Skeletal muscle cell (primary cell): Measurements from ENCODE around the gene MCM9.

Experiments used
- DNase-seq: peaks from one replicate; pipeline ENCODE4 v3.0.0-alpha.2; 2010; ENCODE audit warnings: low read depth
- H3K4me3 ChIP-seq: 2 replicates; pipeline ENCODE4 v1.5.1; 2011; ENCODE audit warnings: low read depth, mild to moderate bottlenecking, control low read depth, low read length, moderate library complexity

MCM9 gene

GRCh38 chr6:118935331-118935668 is 341 bp upstream of the MCM9 start:
- peak overlapping the region; percentile 89 for H3K4me3 ChIP-seq
- no peak for DNase-seq

GRCh38 chr6:118933855-118934460 is 1.0 kb downstream of the MCM9 start:
- H3K4me3 ChIP-seq = peak overlapping the region; percentile 89
- DNase-seq = no peak

- no peak overlapping the region for H3K4me3 ChIP-seq
- no peak for DNase-seq
Measured at GRCh38 chr6:118932421-118932820, 2.5 kb downstream of the MCM9 start.

GRCh38 chr6:118931436-118931835 is 3.5 kb downstream of the MCM9 start:
- H3K4me3 ChIP-seq = no peak overlapping the region

GRCh38 chr6:118930680-118931079 is 4.3 kb downstream of the MCM9 start:
- no peak for DNase-seq

More at GRCh38 chr6:118931436-118931835, 3.5 kb downstream of the MCM9 start:
- DNase-seq = no peak

GRCh38 chr6:118923035-118923434 is 11.9 kb downstream of the MCM9 start:
- no peak overlapping the region for H3K4me3 ChIP-seq
- DNase-seq = no peak

More at GRCh38 chr6:118930680-118931079, 4.3 kb downstream of the MCM9 start:
- no peak overlapping the region for H3K4me3 ChIP-seq

GRCh38 chr6:118921084-118921483 is 13.9 kb downstream of the MCM9 start:
- H3K4me3 ChIP-seq = no peak overlapping the region
- no peak for DNase-seq

- no peak overlapping the region for H3K4me3 ChIP-seq
- DNase-seq = no peak
Measured at GRCh38 chr6:118918329-118918725, 16.6 kb downstream of the MCM9 start.

DNA sequence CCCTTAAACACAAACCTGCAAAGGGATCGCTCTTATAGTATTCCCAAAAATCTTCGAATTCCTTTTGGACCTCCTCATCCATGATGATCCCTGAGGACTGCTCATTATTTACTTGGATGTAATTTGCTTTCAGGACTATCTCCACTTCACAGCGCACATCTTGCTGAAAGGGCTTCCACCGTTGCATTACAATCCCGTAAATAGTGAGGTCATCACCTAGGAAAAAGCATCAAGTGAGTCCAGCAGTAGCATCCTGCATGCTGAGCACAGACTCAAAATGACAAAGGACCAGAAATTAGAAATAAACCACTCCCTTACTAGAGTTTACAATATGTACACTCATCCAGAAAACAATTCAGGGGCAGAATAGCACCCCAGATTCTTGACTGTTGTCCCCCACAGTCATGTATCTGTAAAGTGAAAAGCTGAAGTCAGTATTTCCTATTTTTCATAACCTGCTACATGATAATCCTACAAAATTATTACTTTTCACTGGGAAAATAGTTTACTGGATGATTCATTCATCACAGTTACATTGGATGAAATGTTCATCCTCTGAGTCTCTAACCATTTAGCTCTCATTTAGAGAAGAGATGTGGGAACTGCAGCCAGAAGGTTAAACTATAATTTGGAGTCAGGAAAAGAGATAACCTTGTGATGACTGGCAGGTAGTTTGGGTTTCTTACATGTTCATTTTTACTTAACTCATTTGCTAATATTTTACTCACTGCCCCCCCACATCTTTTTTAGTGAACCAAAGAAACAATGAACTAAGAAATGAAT is 17.2 kb downstream of the MCM9 start:
- DNase-seq = no peak
- H3K4me3 ChIP-seq = no peak overlapping the region

DNA sequence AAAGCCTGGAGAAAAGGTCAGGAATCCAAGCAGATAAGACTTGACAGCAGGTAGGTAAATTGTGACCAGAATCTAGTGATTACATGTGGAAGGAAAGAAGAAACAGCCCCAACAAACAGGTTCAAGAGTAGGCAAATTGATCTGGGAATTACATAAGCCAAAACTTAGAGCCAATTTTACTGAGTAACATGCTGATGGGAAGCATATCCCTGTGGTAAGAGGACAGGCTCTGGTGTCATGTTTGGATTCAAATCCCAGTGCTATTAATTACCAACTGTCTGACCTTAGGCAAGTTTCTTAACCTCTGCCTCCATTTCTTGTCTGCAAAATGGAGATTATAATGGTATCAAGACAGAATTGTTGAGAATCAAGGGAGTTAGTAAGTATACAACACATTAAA is 20.4 kb downstream of the MCM9 start:
- no peak overlapping the region for H3K4me3 ChIP-seq
- DNase-seq = no peak

- no peak overlapping the region for H3K4me3 ChIP-seq
- DNase-seq = no peak
Measured at GRCh38 chr6:118913161-118913560, 21.8 kb downstream of the MCM9 start.

DNA sequence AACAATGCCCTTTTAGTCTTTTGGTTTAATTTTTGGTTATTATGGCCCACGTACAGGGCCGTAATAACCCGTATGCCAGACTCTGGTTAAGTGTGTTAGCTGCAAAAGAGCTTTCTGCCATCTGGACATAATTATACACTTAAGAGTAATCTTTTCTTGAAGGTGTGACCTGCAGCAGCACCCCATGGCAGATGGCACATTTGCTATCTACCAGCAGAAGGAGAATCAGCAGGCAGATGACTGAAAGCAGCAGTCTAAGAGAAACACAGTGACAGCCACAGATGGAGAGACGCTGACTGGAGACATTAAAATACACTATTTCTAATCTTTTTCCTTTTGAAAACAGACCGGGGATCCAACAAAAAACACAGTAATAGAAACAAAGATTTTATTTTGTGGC is 22.3 kb downstream of the MCM9 start:
- no peak for DNase-seq
- H3K4me3 ChIP-seq = no peak overlapping the region

- DNase-seq = no peak
- no peak overlapping the region for H3K4me3 ChIP-seq
Measured at GRCh38 chr6:118908441-118908840, 26.5 kb downstream of the MCM9 start.

DNA sequence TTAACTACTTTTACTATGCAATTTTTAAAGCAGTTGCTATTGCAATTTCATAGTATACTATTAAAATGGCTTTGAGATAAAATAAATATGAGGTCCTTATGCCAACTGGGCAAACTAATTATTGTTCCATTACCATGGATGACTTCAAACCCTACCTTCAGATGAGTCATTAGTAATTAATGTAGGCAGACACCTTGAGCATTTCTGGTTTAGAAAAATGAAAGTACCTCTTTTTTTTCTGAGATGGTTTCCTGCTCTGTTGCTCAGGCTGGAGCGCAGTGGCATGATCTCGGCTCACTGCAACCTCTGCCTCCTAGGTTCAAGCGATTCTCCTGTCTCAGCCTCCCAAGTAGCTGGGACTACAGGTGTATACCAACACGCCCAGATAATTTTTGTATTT is 29.1 kb downstream of the MCM9 start:
- no peak overlapping the region for H3K4me3 ChIP-seq
- no peak for DNase-seq

- no peak for DNase-seq
- H3K4me3 ChIP-seq = no peak overlapping the region
Measured at GRCh38 chr6:118905084-118905483, 29.9 kb downstream of the MCM9 start.

- H3K4me3 ChIP-seq = no peak overlapping the region
- no peak for DNase-seq
Measured at GRCh38 chr6:118903691-118904090, 31.3 kb downstream of the MCM9 start.

- DNase-seq = no peak
- H3K4me3 ChIP-seq = no peak overlapping the region
Measured at GRCh38 chr6:118903138-118903537, 31.8 kb downstream of the MCM9 start.

- no peak overlapping the region for H3K4me3 ChIP-seq
- DNase-seq = no peak
Measured at GRCh38 chr6:118902726-118903125, 32.2 kb downstream of the MCM9 start.

DNA sequence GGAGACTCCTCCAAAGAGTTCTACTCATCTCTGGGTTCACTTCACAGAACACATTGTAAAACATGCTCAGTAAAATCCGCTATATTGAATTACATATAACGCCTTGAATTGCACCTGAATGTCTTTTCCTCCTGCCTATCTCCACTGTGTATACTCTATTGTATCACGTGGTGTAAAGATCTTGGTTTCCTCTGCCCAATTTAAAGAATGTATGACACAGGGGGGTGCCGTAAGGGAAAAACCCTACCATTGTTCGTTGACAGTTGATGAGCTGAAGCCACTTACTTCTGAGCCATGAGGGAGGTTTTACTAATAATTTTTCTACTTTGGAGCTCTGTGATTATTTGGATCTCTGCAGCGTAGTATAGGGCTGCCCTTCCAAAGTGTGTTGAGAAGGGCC is 35.0 kb downstream of the MCM9 start:
- DNase-seq = no peak
- no peak overlapping the region for H3K4me3 ChIP-seq

- no peak for DNase-seq
- H3K4me3 ChIP-seq = no peak overlapping the region
Measured at GRCh38 chr6:118897386-118897785, 37.6 kb downstream of the MCM9 start.
